Activated CD4-positive, alpha-beta T cell treated with anti-CD3 and anti-CD28 coated beads, Interleukin-2, amount 50 U/mL, for 24 hours (primary cell): ENCODE results near the gene MAP3K10.

Source experiments
- DNase-seq, 2 donors: peaks; one replicate each; pipeline ENCODE4 v3.0.0-alpha.2; 2020; ENCODE audit warnings: low read depth in 1 of 2, low spot score in 1 of 2

The MAP3K10 gene

DNA sequence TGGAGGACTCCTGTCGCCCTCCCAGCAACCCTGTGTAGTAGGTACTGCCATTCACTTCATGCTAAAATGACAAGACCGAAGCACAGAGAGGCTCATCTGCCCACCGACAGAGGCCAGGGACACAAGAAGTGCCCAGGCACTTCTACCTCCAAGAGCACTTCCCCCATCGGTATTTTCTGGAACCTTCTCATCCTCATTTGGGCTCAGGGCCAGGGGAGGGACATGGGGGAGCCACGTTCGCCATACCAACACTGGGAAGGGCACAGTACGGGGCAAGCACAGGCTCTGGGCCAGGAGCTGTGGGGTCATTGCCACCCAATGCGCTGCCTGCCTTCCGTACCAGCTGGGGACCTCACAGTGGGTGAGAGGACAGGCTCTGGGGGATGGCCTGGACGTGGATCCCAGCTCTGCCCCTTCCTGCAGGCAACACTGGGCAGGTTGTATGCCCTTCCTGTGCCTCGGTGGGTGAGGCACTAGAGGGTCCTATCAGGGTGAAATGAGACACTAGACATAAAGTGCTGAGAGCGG lies 56.6 kb downstream of the MAP3K10 start:
- DNase-seq = no peak

GRCh38 chr19:40249201-40249600 lies 58.0 kb downstream of the MAP3K10 start:
- DNase-seq = no peak

GRCh38 chr19:40249781-40250180 lies 58.6 kb downstream of the MAP3K10 start:
- no peak for DNase-seq

DNA sequence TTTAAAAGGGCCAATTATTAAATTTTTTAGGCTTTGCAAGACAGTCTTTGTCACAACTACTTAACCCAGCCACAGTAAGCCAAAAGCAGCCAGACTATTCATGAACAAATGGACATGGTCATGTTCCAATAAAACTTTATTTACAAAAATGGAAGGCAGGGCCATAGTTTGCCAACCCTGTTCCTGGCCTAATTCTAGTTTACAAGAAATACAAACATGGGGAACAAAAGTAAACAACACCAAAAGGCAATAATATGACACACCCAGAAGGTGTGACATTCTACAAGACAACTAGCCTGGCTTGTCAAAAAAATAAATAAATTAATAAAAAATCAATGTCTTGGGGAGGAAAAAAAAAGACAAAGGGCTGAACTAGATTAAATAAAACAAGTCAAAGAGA lies 60.0 kb downstream of the MAP3K10 start:
- no peak for DNase-seq

DNA sequence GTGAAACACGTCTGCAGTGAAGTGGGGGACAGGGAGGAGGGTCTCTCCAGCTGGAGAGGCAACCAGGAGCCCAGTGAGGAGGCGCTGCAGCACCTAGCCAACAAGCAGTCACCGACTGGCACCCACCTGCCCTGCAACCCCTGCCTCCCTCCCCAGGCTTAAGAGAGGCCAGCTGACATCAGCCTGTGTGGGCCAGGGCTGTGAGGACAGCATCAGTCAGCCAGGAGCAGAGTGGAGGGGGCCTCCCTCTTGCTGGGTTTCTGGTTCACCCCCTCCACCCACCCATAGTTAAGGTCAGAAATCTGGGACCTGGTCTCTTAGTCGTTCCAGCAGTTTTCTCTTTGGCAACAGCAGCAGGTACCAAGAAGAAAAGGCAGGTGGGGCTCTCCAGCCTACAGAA lies 60.8 kb downstream of the MAP3K10 start:
- no peak for DNase-seq

DNA sequence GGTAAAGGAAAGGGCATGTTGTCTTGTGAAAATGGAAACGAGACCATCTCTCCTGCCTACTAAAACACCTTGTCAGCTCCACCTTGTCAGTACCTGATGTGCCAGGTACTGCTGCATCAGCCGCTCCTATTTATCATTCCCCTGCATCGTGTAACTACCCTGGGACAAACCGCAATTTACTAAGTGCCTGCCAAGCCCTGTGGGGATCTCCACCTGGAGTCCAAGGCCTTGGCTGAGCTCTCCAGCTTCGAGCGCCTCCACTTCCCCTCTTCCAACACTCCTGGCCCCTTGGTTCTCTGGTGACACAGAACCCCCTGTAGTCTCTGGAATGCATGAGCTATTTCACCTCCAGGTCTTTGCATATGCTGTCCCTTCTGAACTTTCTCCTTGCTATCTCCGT lies 61.2 kb downstream of the MAP3K10 start:
- DNase-seq = no peak

DNA sequence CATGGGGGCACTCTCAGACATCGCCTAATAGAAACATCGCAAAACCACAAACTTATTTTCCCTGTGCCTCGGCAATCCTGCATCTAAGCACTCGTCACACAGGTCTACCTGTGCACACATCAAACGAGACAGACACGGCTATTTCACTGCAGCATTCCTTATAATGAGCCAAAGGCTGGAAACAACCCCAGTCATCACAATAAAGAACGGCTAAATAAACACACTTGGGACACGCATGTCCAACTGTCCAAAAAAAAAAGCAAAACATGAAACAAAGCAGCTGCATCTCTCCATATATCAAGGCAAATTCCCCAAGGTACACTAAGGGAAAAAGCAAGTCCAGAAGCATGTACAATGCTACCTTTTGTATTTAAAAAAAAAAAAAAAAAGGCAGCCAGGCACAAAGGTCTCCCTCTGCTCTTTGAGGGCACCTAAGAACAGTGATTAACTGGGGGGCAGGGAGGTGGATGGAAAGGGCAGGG lies 62.4 kb downstream of the MAP3K10 start:
- no peak for DNase-seq

- no peak for DNase-seq
Measured at GRCh38 chr19:40254714-40255418, 63.6 kb downstream of the MAP3K10 start.

DNA sequence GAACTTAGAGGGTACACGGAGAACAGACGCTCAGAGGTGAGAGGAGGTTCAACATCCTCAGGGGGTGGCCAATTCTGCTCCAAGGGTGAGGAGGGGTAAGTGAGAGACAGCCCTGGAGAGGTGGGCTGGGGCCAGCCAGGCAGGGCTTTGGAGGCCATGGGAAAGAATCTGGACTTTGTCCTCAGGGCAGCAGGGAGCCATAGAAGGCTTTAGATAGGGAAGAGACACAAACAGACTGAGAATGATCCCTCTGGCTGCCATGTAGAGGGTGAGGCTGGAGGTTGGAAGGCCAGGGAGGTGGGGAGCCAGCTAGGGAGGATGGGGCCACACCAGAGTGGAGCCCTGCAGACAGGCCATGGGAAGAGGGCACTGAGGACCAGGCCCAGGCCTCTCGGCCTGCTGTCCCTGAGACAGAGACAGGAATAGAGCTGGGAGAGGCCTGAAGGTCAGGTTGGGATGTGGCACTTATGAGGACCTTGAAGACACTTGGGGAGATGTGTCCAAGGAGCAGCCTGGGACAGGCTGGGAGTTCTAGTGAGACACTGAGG lies 64.5 kb downstream of the MAP3K10 start:
- DNase-seq = no peak

- DNase-seq = no peak
Measured at GRCh38 chr19:40256512-40256911, 65.3 kb downstream of the MAP3K10 start.

GRCh38 chr19:40257096-40257517 lies 65.9 kb downstream of the MAP3K10 start:
- DNase-seq = no peak

GRCh38 chr19:40261631-40262030 lies 70.4 kb downstream of the MAP3K10 start:
- DNase-seq = no peak

- no peak for DNase-seq
Measured at GRCh38 chr19:40262422-40262821, 71.2 kb downstream of the MAP3K10 start.

DNA sequence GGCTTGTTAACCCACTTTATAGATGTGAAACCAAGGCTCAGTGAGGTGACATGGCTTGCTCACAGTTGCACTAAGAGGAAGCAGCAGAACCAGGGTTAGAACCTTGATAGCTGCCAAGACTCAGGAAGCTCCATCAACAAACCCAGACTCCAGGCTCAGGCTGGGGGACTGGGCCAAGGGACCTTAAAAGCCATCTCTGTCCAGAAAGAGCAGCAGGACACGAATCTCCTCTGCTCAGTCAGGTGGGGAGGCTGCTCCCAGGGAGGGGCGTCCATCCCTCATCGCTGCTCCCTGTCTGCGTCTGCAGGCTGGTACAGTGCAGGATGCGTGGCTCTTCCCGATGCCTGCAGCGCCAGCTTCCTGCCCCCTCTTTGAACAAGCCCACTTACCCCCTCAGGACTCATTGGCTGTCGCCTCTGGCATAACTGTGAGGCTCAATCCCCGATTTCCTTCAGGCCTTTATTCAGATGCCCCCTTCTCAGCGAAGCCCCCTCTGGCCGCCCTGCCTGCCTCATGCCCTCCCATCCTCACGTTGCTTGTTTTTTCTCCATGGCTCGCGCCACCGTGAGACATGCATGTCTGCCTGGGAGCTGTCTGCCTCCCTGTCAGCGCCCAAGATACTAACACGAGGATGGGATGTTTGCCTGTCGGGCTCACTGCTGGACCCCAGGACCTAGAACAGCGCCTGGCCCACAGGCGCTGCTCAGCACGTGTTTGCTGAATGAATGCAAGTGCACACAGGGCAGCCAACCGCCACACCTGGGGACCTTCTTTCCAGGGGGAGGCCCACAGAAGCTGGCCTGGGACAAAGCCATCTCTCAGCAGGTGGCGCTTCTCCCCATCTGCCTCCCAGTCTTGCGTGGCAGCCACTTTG lies 72.5 kb downstream of the MAP3K10 start:
- DNase-seq = no peak

GRCh38 chr19:40264314-40265054 lies 73.3 kb downstream of the MAP3K10 start:
- DNase-seq = no peak
